Rectal smooth muscle tissue (tissue), 1 donor: ENCODE results near the gene MYO1C.
A peak's percentile ranks its signal among the peaks of the same experiment; 100 is the strongest.

ENCODE experiments used
- H3K27ac ChIP-seq: one replicate; pipeline ENCODE4 v1.7.0; 2013; ENCODE audit warnings: low read depth, low read length, inconsistent platforms
- H3K27me3 ChIP-seq: one replicate; pipeline ENCODE4 v1.7.0; 2013; ENCODE audit warnings: low read length; ENCODE audit not compliant: control insufficient read depth, insufficient read depth
- H3K36me3 ChIP-seq: one replicate; pipeline ENCODE4 v1.7.0; 2013; ENCODE audit warnings: low read length; ENCODE audit not compliant: control insufficient read depth, insufficient read depth
- H3K4me1 ChIP-seq: one replicate; pipeline ENCODE4 v1.7.0; 2013; ENCODE audit warnings: low read length; ENCODE audit not compliant: control insufficient read depth, insufficient read depth
- H3K4me3 ChIP-seq: one replicate; pipeline ENCODE4 v1.7.0; 2013; ENCODE audit warnings: low read length
- H3K9ac ChIP-seq: one replicate; pipeline ENCODE4 v1.7.0; 2013; ENCODE audit warnings: low read length

The MYO1C gene

GRCh38 chr17:1488826-1489270, 3.6 kb downstream of the MYO1C start:
- Histone ChIP-seq H3K4me3 (peak overlapping the region; percentile 77), H3K27ac (peak overlapping the region; percentile 95), H3K9ac (peak overlapping the region; percentile 35), H3K27me3 (no peaks in the 10 kb centered on the region), H3K36me3 (no peaks in the 10 kb centered on the region), H3K4me1 (peaks cover 20% of the 10 kb centered on the region)

GRCh38 chr17:1487939-1488825, 4.3 kb downstream of the MYO1C start:
- Histone ChIP-seq H3K4me3 (peak overlapping the region; percentile 77), H3K9ac (peak overlapping the region; percentile 35), H3K4me1 (peaks cover 21% of the 10 kb centered on the region), H3K27me3 (no peaks in the 10 kb centered on the region), H3K36me3 (peaks cover 3% of the 10 kb centered on the region), H3K27ac (peak overlapping the region; percentile 95)

- Histone ChIP-seq H3K27me3 (no peaks in the 10 kb centered on the region), H3K4me1 (peaks cover 19% of the 10 kb centered on the region), H3K36me3 (peaks cover 5% of the 10 kb centered on the region), H3K9ac (peak overlapping the region; percentile 11), H3K4me3 (peak overlapping the region; percentile 77), H3K27ac (peak overlapping the region; percentile 95)
Observed at GRCh38 chr17:1486802-1487695, 5.4 kb downstream of the MYO1C start.

GRCh38 chr17:1485423-1486376, 6.8 kb downstream of the MYO1C start:
- peaks cover 19% of the 10 kb centered on the region for H3K4me1 ChIP-seq
- H3K27ac ChIP-seq, result peak overlapping the region; percentile 95
- H3K9ac ChIP-seq, result peak overlapping the region; percentile 13
- peak overlapping the region; percentile 77 for H3K4me3 ChIP-seq
- H3K27me3 ChIP-seq, result no peaks in the 10 kb centered on the region
- peaks cover 6% of the 10 kb centered on the region for H3K36me3 ChIP-seq

DNA sequence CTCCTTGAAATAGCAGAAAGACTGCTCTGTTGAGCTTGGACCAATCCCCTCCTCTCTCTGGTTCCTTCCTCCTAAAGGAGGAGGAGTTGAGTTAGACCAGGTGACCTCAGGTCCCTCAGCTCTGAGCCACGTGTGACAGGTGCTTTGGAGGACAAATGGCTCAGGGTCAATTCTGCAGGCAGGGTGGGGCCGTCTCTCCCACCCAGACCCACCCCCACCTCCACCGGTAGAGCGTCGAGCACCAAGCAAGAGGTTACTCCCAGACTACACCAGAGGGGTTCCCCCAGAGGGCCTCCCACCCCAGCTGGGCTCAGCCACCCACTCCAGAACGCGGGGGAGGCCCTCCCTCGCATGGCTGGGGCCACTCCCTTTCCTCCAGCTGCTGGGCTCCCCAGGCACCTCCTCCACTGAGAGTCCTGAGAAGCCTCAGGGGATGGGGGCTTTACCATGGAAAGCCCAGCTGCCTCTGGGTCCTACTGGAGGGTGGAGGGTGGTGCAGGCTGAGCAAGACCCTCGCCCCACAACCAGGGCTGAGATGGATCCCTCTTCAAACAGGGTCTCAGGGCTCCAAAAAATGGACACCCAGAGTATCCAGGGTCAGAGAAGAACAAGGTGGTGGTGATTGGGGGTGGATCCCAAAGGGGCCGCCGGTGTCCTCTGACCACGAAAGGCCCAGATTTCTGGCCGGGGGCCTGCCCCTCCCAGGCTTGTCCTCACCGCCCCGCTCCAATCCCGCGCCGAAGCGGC, 7.6 kb downstream of the MYO1C start:
- Histone ChIP-seq H3K4me1 (peaks cover 19% of the 10 kb centered on the region), H3K27ac (peak overlapping the region; percentile 79), H3K4me3 (peak overlapping the region; percentile 69), H3K27me3 (no peaks in the 10 kb centered on the region), H3K9ac (peak overlapping the region; percentile 13), H3K36me3 (peaks cover 6% of the 10 kb centered on the region)

DNA sequence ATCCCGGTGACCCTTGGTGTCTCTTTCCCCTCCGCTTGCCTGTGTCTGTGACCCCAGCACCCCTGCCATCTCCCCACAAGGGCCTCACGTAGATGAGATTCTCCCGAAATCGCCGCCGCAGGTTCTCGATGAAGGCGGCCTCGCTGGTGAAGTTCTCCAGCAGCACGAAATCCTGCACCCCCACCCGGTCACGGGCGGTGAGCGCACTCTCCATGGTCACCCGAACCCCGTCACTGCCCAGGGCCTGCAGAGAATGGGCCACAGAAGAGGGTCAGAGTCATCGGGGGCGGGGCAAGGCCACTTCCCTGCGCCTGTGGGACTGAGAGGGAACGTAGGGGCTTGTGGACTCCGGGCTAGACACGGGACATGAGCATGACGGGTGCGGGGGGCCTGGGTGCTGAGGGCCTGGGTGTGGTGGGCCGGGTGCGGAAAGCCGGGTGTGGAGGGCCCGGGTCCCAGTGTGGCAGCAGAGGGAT, 8.4 kb downstream of the MYO1C start:
- H3K36me3 ChIP-seq, result peaks cover 6% of the 10 kb centered on the region
- H3K4me1 ChIP-seq, result peaks cover 18% of the 10 kb centered on the region
- H3K4me3 ChIP-seq, result peak overlapping the region; percentile 69
- H3K27ac ChIP-seq, result peak overlapping the region; percentile 58
- no peak overlapping the region for H3K9ac ChIP-seq
- no peaks in the 10 kb centered on the region for H3K27me3 ChIP-seq

DNA sequence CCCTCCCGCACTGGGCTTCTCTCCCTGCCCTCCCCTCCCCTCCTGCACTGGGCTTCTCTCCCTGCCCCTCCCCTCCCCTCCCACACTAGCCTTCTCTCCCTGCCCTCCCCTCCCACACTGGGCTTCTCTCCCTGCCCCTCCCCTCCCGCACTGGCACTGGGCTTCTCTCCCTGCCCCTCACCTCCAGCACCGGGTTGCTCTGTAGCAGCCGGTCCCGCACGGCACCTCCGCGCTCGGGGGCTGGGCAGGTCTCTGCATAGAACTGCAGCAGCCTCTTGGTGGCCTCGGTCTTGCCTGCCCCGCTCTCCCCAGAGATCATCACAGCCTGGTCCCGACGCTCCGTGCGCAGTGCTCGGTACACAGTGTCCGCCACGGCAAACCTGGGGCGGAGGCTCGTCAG, 9.8 kb downstream of the MYO1C start:
- Histone ChIP-seq H3K36me3 (peaks cover 11% of the 10 kb centered on the region), H3K4me1 (peaks cover 9% of the 10 kb centered on the region), H3K27ac (peak overlapping the region; percentile 60)

GRCh38 chr17:1481736-1482135, 10.8 kb downstream of the MYO1C start:
- no peak overlapping the region for H3K4me3 ChIP-seq
- peak overlapping the region; percentile 27 for H3K27ac ChIP-seq
- peaks cover 11% of the 10 kb centered on the region for H3K36me3 ChIP-seq
- H3K9ac ChIP-seq, result no peak overlapping the region
- H3K27me3 ChIP-seq, result no peaks in the 10 kb centered on the region
- peaks cover 9% of the 10 kb centered on the region for H3K4me1 ChIP-seq

More for the DNA sequence above, 9.8 kb downstream of the MYO1C start:
- H3K4me3 ChIP-seq, result no peak overlapping the region
- H3K9ac ChIP-seq, result no peak overlapping the region
- no peaks in the 10 kb centered on the region for H3K27me3 ChIP-seq

DNA sequence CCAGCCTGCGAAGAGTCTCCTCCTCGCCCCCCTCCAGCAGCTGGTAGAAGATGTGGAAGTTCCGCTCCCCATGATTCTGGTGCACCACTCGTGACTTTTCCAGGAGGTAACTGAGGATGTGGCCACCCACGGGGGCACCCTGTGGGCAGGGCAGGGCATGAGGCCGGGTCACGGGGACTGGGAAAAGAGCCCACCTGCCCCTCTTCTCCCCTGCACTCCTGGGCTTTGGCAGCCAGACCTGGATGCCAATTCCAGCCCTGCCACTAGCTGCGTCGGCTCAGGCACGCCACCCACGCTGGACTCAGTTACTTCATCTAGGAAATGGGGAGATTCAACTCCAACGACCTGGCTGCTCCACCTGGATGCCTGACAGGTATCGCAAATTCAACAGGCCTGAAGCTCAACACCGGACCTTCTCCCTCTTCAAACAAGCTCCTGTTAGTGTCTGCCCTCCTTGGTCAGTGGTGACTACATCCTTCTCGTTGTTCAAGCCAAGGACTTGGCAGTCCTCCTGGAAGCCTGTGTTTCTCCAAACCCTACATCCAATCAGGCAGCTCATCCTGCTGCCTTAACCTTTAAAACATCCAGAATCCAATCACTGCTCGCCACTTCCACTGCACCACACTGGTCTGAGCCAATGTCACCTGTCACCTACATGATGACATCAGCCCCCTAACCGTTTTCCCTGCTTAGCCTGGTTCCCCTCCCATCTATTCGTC, 11.6 kb downstream of the MYO1C start:
- Histone ChIP-seq H3K36me3 (peaks cover 12% of the 10 kb centered on the region), H3K4me3 (no peak overlapping the region), H3K27me3 (no peaks in the 10 kb centered on the region), H3K9ac (no peak overlapping the region), H3K27ac (peak overlapping the region; percentile 1), H3K4me1 (peaks cover 9% of the 10 kb centered on the region)

- no peak overlapping the region for H3K9ac ChIP-seq
- H3K4me1 ChIP-seq, result peaks cover 7% of the 10 kb centered on the region
- H3K36me3 ChIP-seq, result peaks cover 19% of the 10 kb centered on the region
- no peak overlapping the region for H3K27ac ChIP-seq
- no peaks in the 10 kb centered on the region for H3K27me3 ChIP-seq
- no peak overlapping the region for H3K4me3 ChIP-seq
Observed at GRCh38 chr17:1478418-1478817, 14.1 kb downstream of the MYO1C start.
